ENCODE results near the gene GPATCH2.

GPATCH2 gene

GRCh38 chr1:217522277-217522676 is 108.6 kb downstream of the GPATCH2 start:
- TF ChIP-seq CTCF (conservative IDR thresholded peaks at IDR 0.05; ENCODE audit: low read depth, low read length) = no peak
- Histone ChIP-seq H3K36me3 (ENCODE audit: insufficient read depth) (no peaks in the 10 kb centered on the region), H3K9ac (no peak overlapping the region), H3K4me1 (ENCODE audit: low read depth, poor library complexity, severe bottlenecking) (no peaks in the 10 kb centered on the region), H4K20me1 (ENCODE audit: insufficient read depth) (no peaks in the 10 kb centered on the region), H2AFZ (ENCODE audit: low read depth) (no peak overlapping the region), H3K4me2 (no peak overlapping the region), H3K27me3 (ENCODE audit: insufficient read depth, low read depth) (no peaks in the 10 kb centered on the region), H3K4me3 (IDR thresholded peaks at IDR 0.05; ENCODE audit: insufficient read depth, low read depth, low read length) (no peak overlapping the region), H3K79me2 (ENCODE audit: insufficient read depth, low read depth) (no peaks in the 10 kb centered on the region), H3K27ac (no peak overlapping the region)

- no peaks in the 10 kb centered on the region for H3K4me1 ChIP-seq (ENCODE audit: low read depth, poor library complexity, severe bottlenecking)
- no peaks in the 10 kb centered on the region for H3K79me2 ChIP-seq (ENCODE audit: insufficient read depth, low read depth)
- H3K4me2 ChIP-seq = no peak overlapping the region
- no peaks in the 10 kb centered on the region for H4K20me1 ChIP-seq (ENCODE audit: insufficient read depth)
- no peak overlapping the region for H3K9ac ChIP-seq
- no peak overlapping the region for H3K4me3 ChIP-seq (IDR thresholded peaks at IDR 0.05; ENCODE audit: insufficient read depth, low read depth, low read length)
- TF ChIP-seq CTCF (conservative IDR thresholded peaks at IDR 0.05; ENCODE audit: low read depth, low read length) = no peak
- H2AFZ ChIP-seq (ENCODE audit: low read depth) = no peak overlapping the region
- H3K27me3 ChIP-seq (ENCODE audit: insufficient read depth, low read depth) = no peaks in the 10 kb centered on the region
- no peaks in the 10 kb centered on the region for H3K36me3 ChIP-seq (ENCODE audit: insufficient read depth)
- H3K27ac ChIP-seq = no peak overlapping the region
These were observed 109.6 kb downstream of the GPATCH2 start for GRCh38 chr1:217521317-217521716.

GRCh38 chr1:217506878-217507277 is 124.0 kb downstream of the GPATCH2 start:
- Histone ChIP-seq H4K20me1 (ENCODE audit: insufficient read depth) (no peaks in the 10 kb centered on the region), H3K9ac (no peak overlapping the region)
- no peak for TF ChIP-seq CTCF (conservative IDR thresholded peaks at IDR 0.05; ENCODE audit: low read depth, low read length)

GRCh38 chr1:217498209-217498608 is 132.7 kb downstream of the GPATCH2 start:
- H3K36me3 ChIP-seq (ENCODE audit: insufficient read depth) = no peaks in the 10 kb centered on the region
- H3K9ac ChIP-seq = no peak overlapping the region
- TF ChIP-seq CTCF (conservative IDR thresholded peaks at IDR 0.05; ENCODE audit: low read depth, low read length) = no peak
- no peaks in the 10 kb centered on the region for H3K4me1 ChIP-seq (ENCODE audit: low read depth, poor library complexity, severe bottlenecking)
- H3K27me3 ChIP-seq (ENCODE audit: insufficient read depth, low read depth) = no peaks in the 10 kb centered on the region
- no peaks in the 10 kb centered on the region for H4K20me1 ChIP-seq (ENCODE audit: insufficient read depth)
- H3K4me2 ChIP-seq = no peak overlapping the region
- H3K79me2 ChIP-seq (ENCODE audit: insufficient read depth, low read depth) = no peaks in the 10 kb centered on the region
- no peak overlapping the region for H2AFZ ChIP-seq (ENCODE audit: low read depth)
- H3K4me3 ChIP-seq (IDR thresholded peaks at IDR 0.05; ENCODE audit: insufficient read depth, low read depth, low read length) = no peak overlapping the region
- no peak overlapping the region for H3K27ac ChIP-seq

More at GRCh38 chr1:217506878-217507277, 124.0 kb downstream of the GPATCH2 start:
- H3K27ac ChIP-seq = no peak overlapping the region
- no peaks in the 10 kb centered on the region for H3K4me1 ChIP-seq (ENCODE audit: low read depth, poor library complexity, severe bottlenecking)
- no peaks in the 10 kb centered on the region for H3K36me3 ChIP-seq (ENCODE audit: insufficient read depth)
- no peaks in the 10 kb centered on the region for H3K79me2 ChIP-seq (ENCODE audit: insufficient read depth, low read depth)
- H3K27me3 ChIP-seq (ENCODE audit: insufficient read depth, low read depth) = no peaks in the 10 kb centered on the region
- no peak overlapping the region for H3K4me2 ChIP-seq
- no peak overlapping the region for H2AFZ ChIP-seq (ENCODE audit: low read depth)
- no peak overlapping the region for H3K4me3 ChIP-seq (IDR thresholded peaks at IDR 0.05; ENCODE audit: insufficient read depth, low read depth, low read length)

Data from KMS-11 (cell line).